DMS153 treated with DMSO at 0.1 percent for 48 hours (cell line): Measurements from ENCODE around the gene RAD51B.
A peak's percentile ranks its signal among the peaks of the same experiment; 100 is the strongest.

Experiments used
- DNase-seq: peaks from one replicate; lab custom pipeline; 2025; ENCODE audit not compliant: unreplicated experiment; lab: John Stamatoyannopoulos, UW

The RAD51B gene

DNA sequence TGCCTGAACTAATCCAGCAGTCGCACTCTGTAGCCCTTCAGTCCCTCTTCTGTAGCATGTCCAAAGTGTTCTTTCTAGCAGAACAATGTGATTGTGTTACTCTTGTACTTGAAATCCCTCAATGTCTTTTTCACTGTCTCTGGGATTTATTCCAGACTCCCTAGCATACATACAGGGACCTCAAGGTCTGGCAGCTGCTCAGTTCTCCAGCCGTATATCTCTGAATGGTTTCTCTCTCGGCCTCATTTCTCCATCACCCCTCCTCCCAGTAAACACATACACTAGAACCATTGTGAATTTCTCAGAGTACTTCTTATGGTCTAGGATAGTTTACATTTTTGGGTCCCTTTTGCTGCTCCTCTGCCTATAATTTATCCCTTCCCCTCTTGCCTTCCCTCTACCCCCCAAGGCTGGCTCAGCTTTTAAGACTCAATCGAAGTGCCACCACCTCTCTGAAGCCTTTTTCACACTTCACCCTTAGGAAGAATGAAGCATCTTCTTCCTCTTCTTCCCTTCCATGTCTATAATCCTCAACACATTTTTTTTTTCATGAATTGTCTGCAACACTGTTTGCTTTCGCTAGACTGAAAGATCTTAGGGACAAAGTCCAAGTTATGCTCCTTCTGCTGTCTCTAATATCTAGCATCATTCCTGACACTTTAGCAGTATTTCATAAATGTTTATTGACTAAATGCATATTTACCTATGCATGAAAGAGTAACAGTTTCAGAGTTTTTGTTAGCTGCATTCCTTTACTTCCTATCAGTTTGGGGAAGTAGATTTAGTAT lies 527.2 kb downstream of the RAD51B start:
- no peak for DNase-seq

DNA sequence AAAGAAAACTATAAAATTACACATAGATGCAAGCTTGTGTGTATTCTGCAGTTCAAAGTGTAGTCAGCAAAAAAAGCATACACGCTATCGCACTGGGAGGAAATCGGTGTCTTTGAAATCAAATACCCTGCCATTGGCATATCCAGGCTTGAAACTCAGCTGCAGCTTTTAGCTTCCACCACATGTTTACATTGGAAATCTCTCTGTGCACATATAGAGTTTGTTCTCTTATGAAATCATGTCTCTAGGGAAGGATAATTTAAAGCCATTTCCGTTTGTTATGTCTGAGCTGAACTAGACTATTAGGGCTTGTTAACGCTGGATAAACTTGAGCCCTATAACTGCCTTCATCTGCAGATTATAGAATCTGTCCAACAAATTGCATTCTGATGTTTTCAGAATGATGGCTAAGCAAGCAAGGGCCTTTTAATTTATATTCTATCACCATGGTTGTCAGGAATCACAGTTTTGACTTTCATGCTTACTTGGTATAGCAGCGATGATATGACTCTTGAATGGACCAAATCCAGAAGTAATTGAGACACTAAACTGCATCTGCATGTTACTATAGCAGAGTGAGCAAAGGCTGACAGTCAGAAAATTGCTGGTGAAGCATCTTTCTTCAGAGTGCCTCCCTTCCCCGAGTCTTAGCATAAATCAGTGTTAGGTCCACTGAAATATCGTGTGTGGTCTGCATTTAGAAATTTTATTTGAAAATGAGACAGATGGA lies 530.5 kb downstream of the RAD51B start:
- peak; percentile 90 for DNase-seq

DNA sequence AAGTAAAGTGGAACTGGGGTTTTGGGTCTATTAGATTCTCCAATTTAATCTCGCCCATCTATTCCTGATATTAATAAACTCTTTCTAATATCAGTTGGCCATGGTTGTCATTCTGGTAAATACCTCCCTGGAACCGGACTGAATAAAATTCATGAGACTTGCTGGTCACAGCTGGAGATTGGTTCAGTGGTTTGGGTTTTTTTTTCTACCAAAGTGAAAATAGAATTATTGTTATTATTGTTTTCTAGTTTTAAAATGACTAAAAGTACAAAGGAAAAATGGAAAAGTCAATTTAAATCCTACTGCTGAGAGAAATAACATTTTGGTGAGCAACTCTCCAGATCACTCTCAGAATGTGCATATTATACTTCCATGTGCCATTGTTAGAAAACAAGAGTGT lies 535.8 kb downstream of the RAD51B start:
- no peak for DNase-seq

DNA sequence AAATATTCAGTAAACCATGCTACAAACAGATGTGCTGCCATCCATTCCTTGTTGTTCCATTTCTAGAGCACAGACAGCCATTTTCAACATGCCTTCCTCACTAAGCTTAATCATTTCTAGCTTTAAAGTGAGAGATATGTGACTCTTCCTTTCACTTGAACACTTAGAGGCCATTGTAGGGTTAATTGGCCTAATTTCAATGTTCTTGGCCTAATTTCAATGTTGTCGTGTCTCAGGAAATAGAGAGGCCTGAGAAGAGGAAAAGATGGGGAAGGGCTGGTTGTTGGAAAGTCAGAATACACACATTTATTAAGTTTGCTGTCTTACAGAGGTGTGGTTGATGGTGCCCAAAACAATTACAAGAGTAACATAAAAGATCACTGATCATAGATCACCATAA lies 538.2 kb downstream of the RAD51B start:
- no peak for DNase-seq

DNA sequence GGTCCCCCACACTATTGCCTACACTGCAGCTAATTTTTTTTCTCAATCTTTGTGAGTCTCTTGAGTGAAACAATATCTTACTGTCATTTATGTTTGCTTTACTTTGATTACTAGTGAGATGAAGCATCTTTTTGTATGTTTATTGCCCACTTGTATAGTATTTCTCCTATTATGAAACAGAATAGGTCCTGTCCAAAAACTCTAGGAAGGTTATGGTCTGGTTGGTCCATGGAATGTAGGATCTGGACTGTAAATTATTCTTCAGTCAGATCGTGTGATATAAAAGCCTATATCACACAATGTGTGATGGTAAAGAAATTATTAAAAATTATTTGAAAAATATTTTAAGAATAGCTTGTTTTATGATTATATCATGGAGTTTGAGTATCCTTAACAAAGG lies 538.9 kb downstream of the RAD51B start:
- no peak for DNase-seq

DNA sequence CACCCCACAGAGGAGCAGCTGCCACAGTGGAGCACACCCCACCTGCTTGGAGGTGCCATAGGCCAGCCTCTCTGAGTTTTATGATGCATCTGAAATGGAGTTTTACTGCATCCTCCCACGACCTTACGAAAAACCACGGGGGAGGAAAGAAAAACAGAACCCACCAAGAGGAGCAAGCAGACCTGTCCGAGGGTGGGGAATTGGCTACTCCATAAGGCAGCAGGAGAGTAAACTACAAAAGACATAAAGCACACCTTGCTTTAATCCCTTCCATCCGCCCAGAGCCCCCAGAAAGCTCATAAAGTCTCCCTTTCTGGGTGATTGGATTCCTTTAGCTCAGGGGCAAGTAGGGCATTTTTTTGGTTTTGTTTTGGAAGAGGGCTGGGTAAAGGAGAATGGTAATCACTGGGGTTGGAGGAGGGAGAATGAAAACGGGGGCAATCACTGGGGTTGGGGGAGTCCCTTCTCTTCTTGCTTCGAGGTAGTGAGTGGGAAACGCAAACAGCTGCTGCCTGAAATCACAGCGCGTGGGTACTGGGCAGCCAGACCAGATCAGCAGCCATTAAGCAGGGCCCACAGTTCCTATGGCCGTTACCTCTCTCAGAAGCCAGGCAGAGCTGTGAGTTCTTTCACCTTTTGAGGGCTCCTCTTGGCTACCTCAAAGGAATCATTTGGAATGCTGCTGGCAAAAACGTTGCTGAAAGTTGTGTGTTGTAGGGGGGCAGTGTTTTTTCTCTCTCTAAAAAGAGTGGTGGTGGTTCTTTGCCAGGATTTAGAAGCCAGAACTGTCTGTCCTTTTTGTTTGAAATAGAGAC lies 539.6 kb downstream of the RAD51B start:
- no peak for DNase-seq

DNA sequence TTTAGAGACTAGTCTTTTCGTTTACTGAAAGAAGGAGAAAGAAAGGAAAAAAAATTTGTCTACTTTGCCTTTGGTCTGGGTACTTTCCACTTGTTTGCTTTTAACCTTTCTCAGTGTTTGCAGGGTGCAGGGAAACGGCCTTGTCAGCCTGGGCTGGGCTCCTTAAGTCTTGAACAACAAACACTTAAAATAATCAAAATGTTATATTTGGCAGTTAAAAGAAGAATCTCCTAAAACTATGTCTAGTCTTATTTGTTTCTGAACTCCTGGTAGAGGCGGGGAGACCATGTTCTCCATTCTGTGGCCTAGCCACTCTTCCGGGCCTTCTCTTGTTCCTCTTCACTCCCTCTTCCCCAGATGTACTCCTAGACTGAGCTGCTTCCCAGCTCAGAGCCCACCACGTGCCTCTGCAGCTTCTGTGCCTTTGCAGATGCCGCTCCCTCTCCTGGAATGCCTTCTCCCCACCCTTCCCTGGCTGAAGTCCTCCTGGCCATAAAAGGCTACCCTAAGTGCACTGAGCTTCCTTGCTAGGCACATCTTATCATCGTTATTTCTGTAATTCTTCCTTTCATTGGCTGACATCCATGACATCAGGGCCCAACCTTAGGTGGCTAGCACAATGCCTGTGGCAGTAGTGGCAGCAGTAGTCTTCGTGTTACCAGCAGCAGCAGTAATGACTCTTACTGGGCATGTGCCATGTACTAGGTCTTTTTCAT lies 540.4 kb downstream of the RAD51B start:
- no peak for DNase-seq

DNA sequence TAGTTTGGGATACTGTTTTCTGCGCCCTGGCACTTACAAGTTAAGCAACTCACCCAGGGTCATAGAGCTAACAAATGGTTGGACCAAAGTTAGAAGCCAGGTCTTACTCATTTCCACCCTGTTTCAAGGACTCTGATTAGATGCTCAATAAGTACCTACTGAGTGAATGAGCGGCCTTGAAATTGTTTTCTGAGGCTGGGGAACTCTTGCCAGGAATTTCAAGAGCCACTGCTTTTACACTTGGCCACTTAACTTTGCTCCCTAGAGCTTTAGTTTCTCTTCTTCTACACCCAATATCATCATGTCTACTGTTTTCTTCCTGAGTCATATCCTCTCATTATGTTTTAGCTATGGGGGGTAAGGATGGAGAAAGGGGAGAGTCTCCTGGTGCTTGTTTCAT lies 541.7 kb downstream of the RAD51B start:
- no peak for DNase-seq

DNA sequence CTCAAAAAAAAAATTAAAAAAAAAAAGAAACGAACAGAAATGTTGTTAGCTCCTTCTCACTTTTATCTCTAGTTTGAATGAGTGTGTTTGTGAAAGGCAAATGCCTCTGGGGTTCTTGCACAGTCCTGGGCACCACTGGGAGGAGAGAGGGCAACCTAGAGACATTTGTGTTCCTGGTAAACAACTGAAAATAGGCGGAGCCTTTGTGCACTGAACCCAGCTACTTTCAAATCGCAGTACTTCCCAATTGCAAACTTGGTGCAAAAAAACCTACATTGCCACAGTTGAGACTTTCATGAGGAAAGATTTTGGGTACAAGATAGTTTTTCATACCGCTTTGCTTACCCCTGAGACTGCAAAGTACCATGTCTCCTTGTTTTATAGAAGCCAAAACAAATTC lies 543.3 kb downstream of the RAD51B start:
- no peak for DNase-seq

DNA sequence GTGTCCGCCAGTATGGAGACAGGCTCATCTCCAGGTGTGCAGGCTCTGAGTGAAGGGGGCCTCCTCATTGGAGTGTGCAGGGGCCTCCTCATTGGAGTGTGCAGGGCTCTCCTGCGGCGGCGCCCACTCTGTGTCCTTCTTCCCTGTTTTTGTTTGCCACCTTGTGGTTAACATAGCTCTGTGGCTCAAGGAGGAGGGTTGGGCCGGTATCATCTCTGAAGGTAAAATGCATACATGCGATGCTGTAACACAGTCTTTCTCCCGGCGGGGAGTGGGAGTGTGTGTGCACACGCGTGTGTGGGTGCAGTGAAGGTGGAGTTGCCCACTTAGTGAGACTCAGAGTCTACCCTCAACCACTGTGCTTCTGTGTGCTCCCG lies 543.9 kb downstream of the RAD51B start:
- DNase-seq: no peak

DNA sequence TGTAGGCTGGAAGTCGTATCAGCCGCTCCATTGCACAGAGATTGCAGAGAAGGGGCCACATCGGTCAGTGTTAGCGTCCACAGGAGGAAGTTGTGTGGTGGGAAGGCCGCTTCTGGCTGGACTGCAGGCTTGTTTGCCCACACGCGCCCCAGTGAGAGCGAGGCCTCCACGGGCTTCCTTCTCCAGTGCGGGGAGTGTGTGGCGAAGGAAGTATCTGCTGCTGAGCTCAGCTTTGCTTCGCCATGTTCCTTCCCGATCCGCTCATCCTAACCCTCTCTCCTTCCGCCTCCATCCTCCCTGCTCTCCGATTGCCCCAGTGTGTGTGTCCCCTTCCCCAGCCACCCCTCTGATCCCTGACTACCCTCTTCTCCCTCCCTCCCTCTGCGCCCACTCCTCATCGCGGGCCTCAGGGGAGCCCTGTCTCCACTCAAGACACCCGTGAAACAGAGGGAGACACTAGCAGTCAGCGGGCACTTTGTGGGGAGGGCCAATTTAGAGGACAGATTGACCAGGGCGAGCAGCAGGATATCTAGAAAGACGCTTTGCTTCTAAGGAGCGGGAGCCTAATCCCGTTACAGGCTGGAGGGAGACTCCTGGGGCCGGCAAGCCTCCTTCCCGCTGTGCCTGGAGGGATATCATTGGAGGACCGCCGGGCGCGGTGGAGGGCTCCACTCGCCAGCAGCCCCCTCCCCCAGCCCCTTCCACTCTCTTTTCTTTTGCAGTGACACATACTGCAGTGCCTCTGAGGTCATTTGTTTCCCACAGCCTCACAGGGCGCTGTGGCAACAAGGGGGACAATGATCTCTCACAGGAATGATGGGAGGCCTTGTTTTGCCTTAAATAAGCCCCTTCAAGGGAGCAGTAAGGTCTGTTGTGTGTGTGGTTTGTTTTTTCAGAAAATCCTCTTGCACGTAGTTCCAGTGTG lies 544.5 kb downstream of the RAD51B start:
- DNase-seq: no peak

DNA sequence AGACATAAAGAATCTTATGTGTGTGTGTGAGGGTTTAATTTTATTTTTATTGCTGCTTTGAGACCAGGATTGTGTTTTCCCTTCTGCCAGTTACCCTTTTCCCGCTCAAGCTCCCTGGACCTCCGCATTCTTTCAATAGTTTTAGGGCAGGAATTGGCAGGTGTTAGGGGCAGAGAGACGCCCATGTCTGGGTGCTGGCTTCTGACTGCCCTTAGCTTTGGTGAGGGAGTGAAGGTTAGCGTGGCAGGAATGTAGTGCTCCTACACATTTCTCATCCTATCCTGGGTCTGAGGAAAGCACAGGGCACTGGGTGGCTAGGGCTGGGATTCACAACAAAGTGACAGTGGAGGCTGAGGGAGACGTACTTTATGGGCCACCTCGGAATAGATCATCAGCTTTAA lies 545.2 kb downstream of the RAD51B start:
- DNase-seq: no peak

DNA sequence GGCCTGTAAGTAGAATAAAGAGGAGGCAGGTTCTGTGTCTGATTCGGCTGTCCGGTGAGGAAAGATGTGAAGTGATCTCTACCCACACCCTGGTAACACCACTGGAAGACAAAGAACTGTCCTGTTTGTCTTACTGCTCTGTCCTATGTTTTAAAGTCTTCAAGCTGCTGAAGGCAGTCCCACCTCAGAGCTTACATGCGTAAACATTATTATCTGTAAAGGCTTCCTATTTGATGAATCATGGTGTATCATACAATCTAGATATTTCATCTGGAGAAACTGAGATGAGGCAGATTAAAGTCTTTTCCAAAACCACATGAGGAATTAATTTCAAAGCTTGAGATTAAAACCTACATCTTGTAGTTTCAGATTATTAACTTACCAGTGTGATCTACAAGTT lies 545.6 kb downstream of the RAD51B start:
- no peak for DNase-seq

DNA sequence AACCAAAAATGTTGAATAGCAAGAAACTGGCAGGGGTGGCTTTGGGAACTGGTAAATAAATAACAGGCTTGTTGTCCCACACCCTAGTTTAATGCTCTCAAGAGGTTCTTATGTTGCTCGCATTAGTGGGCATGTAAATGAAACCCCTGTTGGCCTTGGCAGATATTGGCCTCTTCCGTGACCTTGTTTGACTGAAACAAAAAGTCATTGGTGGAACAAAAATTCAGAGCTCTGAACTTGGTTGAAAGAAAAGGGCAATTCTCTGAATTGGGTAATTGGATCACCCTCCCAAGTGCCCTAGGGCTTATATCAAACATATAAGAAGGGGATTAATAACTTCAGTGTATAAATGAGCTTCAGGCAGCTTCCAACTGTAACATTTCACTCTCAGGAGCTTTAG lies 547.1 kb downstream of the RAD51B start:
- DNase-seq: no peak

DNA sequence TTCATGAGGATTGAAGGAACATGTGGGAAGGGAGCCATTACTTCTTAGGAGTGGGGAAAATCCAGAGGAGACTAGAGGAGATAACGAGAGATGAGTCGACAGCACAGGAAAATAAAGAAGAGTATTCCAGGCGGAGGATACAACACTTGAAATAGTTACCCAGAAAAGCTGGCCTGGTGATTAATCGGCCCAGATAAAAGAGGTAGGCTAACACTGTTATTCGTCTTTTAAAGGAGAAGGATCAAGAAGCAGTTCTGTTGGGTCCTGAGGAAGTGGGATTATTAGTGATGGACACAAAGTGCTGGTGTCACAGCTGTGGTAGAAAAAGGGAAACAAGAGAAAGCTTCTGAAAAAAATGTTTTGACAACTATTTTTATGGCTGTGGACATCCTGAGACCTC lies 548.0 kb downstream of the RAD51B start:
- no peak for DNase-seq

DNA sequence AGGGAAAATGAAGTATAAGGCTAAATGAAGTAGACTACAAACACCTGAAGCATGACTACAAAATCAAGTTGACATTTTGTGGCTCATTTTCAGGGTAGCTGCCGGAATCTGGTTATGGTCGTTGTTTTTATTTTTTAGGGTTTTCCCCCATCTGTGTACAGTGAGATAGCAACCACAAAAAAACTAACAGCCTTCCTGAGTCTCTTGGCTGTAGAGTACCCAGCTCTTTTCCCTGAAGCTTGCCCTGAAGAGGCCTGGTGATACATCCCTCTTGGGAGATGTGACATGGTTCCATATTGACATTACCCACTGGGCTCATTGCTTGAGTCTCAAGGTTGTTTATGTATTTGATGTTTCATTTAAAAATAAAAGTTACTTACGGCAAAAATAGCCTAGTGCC lies 549.3 kb downstream of the RAD51B start:
- DNase-seq: no peak

DNA sequence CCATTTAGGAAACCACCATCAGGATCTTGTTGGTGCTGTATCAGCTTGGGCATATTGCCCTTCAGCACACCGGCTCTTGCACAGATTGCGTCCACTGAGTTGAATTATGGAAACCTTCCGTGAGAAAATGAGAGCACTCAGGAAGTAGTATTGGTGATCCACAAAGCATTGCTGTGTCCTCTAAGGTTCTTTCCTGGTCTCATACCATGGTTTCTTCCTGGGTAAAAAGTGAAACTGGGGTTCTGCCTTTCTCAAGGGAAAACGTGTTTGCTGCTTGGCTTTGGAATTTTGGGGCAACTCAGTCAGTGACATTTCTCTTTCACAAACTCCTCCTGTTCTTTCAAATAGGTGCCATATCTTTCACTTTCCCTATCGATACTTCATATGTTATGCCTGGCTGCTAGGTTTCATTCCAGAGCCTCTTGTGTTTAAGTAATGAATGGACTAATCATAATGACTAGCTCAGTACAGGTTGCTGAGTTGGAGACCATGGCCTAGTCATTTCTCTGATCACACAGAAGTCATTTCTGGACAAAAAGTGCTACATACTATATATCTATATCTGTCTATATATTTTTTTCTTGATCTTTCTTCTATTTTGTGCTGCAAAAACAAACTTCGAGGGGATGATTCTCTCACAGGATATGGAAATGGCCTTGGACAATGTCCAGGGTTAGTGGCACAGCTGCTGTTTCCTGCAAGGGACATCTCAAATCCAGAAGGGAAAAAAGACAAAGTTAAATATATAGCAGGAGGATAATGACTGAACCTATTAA lies 549.9 kb downstream of the RAD51B start:
- no peak for DNase-seq

DNA sequence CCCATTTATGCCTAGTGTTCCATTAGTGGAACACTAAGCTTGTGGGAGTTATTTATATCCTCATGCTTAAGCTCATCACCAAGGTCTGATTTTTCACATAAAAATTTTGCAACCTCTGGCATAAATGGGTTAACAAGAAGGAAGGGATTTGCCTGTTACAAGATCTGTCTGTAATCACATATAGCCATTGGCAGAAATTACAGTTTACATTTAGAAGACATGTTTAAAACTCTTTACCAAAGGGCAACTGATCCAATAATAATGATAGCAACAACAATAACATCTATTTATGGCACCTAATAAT lies 550.4 kb downstream of the RAD51B start:
- no peak for DNase-seq

DNA sequence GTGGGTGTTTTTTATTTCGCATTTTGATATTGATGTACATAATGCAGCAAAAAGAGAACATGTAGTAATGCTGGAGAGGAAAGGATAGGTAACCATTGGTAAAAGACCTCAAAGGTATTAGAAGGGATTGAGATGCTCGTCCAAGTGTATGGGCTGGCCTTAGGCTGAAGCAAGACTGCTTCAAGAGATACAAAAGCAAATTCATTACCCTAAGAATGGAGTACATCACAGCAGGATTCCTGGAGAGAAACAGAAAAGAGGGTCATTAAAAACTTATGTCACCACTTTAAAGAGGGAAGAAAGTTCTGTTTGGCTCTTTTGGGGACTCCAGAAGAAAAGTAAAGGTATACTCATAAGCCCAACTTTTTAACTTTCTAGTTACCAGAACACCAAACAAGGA lies 552.8 kb downstream of the RAD51B start:
- no peak for DNase-seq
